ENCODE data around the gene SAMD10.
"Not testable (repeated sequence)": the region's sequence is repeated elsewhere in the genome, so short reads cannot be mapped to it uniquely, and the experiment has no call there.

The SAMD10 gene

GRCh38 chr20:63966172-63966943, 13.1 kb downstream of the SAMD10 start:
- no peak for FAIRE-seq

GRCh38 chr20:63964412-63964811, 15.0 kb downstream of the SAMD10 start:
- FAIRE-seq (no peak), DNase-seq (ENCODE audit: insufficient read length, low spot score) (no peak)
- TF ChIP-seq CTCF (IDR thresholded peaks at IDR 0.05; ENCODE audit: insufficient read depth, missing control alignments), result no peak

More at GRCh38 chr20:63966172-63966943, 13.1 kb downstream of the SAMD10 start:
- DNase-seq (ENCODE audit: insufficient read length, low spot score), result no peak
- no peak for TF ChIP-seq CTCF (IDR thresholded peaks at IDR 0.05; ENCODE audit: insufficient read depth, missing control alignments)

GRCh38 chr20:63963784-63964301, 15.6 kb downstream of the SAMD10 start:
- no peak for TF ChIP-seq CTCF (IDR thresholded peaks at IDR 0.05; ENCODE audit: insufficient read depth, missing control alignments)
- no peak for DNase-seq (ENCODE audit: insufficient read length, low spot score)
- FAIRE-seq, result no peak

GRCh38 chr20:63963348-63963741, 16.1 kb downstream of the SAMD10 start:
- no peak for TF ChIP-seq CTCF (IDR thresholded peaks at IDR 0.05; ENCODE audit: insufficient read depth, missing control alignments)
- FAIRE-seq (no peak), DNase-seq (ENCODE audit: insufficient read length, low spot score) (no peak)

GRCh38 chr20:63962426-63963347, 16.8 kb downstream of the SAMD10 start:
- no peak for FAIRE-seq
- no peak for TF ChIP-seq CTCF (IDR thresholded peaks at IDR 0.05; ENCODE audit: insufficient read depth, missing control alignments)
- no peak for DNase-seq (ENCODE audit: insufficient read length, low spot score)

- no peak for TF ChIP-seq CTCF (IDR thresholded peaks at IDR 0.05; ENCODE audit: insufficient read depth, missing control alignments)
- FAIRE-seq, result no peak
- no peak for DNase-seq (ENCODE audit: insufficient read length, low spot score)
These were observed 17.6 kb downstream of the SAMD10 start for GRCh38 chr20:63961664-63962425.

GRCh38 chr20:63960654-63961621, 18.5 kb downstream of the SAMD10 start:
- DNase-seq (ENCODE audit: insufficient read length, low spot score); FAIRE-seq: not testable (repeated sequence)
